GM23338 (cell line): ENCODE data around the gene TXLNB. TPM values are rescaled to one million over a fixed set of nuclear protein-coding genes. Genes with fewer than 3 reads are reported as not detected.
A peak's percentile ranks its signal among the peaks of the same experiment; 100 is the strongest.

Source experiments
- ATAC-seq: fragments of 200-7000 bp; cut with Tn5 transposase; 3 replicates; pipeline ENCODE4 v1.9.1; 2020
- DNase-seq: peaks from one replicate; pipeline ENCODE4 v3.0.0-alpha.2; 2015; ENCODE audit warnings: low spot score
- H2AFZ ChIP-seq: fragments of 200-600 bp; sonication (generic); 2 replicates; pipeline ENCODE4 v1.8.0; 2016; ENCODE audit warnings: antibody characterized with exemption, mild to moderate bottlenecking, moderate library complexity
- H3F3A ChIP-seq: fragments of 200-600 bp; sonication (generic); replicated peaks from 2 replicates; pipeline ENCODE4 v1.8.0; 2017; ENCODE audit warnings: antibody characterized with exemption, mixed run types, low read depth
- H3K27ac ChIP-seq: fragments of 200-600 bp; sonication (generic); 2 replicates; pipeline ENCODE4 v1.6.1; 2016; ENCODE audit warnings: low read depth
- H3K27me3 ChIP-seq: fragments of 200-600 bp; sonication (generic); 2 replicates; pipeline ENCODE4 v1.8.0; 2016; ENCODE audit warnings: mild to moderate bottlenecking, mixed run types, moderate library complexity; ENCODE audit not compliant: insufficient read depth
- H3K36me3 ChIP-seq: fragments of 200-600 bp; sonication (generic); 2 replicates; pipeline ENCODE4 v1.8.0; 2016; ENCODE audit warnings: mild to moderate bottlenecking; ENCODE audit not compliant: insufficient read depth
- H3K4me1 ChIP-seq: fragments of 200-600 bp; sonication (generic); 2 replicates; pipeline ENCODE4 v1.8.0; 2016; ENCODE audit warnings: mild to moderate bottlenecking, moderate library complexity; ENCODE audit not compliant: insufficient read depth
- H3K4me2 ChIP-seq: fragments of 200-600 bp; sonication (generic); 2 replicates; pipeline ENCODE4 v1.7.1; 2017; ENCODE audit warnings: mixed run types
- H3K4me3 ChIP-seq: fragments of 200-600 bp; sonication (generic); 2 replicates; pipeline ENCODE4 v1.6.1; 2016; ENCODE audit warnings: mixed run types
- H3K79me2 ChIP-seq: fragments of 200-600 bp; sonication (generic); replicated peaks from 2 replicates; pipeline ENCODE4 v1.8.0; 2017; ENCODE audit warnings: mild to moderate bottlenecking; ENCODE audit not compliant: insufficient read depth
- H3K9me2 ChIP-seq: fragments of 200-600 bp; sonication (generic); 2 replicates; pipeline ENCODE4 v1.8.0; 2017; ENCODE audit not compliant: insufficient read depth
- H4K20me1 ChIP-seq: fragments of 200-600 bp; sonication (generic); replicated peaks from 2 replicates; pipeline ENCODE4 v1.8.0; 2017; ENCODE audit warnings: mild to moderate bottlenecking; ENCODE audit not compliant: insufficient read depth
- H3K27ac Mint-ChIP-seq: 2 replicates; pipeline ENCODE4 v1.8.0; 2020; ENCODE audit warnings: inconsistent platforms, mild to moderate bottlenecking, moderate library complexity, mixed read lengths
- H3K27me3 Mint-ChIP-seq: 3 replicates; pipeline ENCODE4 v1.8.0; 2022; ENCODE audit warnings: low read depth, mild to moderate bottlenecking, moderate library complexity, mixed read lengths, inconsistent platforms; ENCODE audit not compliant: insufficient read depth, poor library complexity
- H3K36me3 Mint-ChIP-seq: 3 replicates; pipeline ENCODE4 v1.8.0; 2021; ENCODE audit warnings: low read depth, mild to moderate bottlenecking, inconsistent platforms, moderate library complexity, mixed read lengths
- H3K4me1 Mint-ChIP-seq: 3 replicates; pipeline ENCODE4 v1.8.0; 2020; ENCODE audit warnings: mild to moderate bottlenecking, inconsistent platforms, mixed read lengths
- H3K4me3 Mint-ChIP-seq: 3 replicates; pipeline ENCODE4 v1.8.0; 2021; ENCODE audit warnings: moderate library complexity, mild to moderate bottlenecking, inconsistent platforms, mixed read lengths
- H3K9me3 Mint-ChIP-seq: 3 replicates; pipeline ENCODE4 v1.8.0; 2020; ENCODE audit warnings: moderate library complexity, mild to moderate bottlenecking, inconsistent platforms, mixed read lengths
- CREB1 ChIP-seq: fragments of 250-450 bp; sonication (Bioruptor Pico); IDR thresholded peaks from 2 replicates; pipeline ENCODE4 v1.5.0; 2020; ENCODE audit warnings: low read depth, mild to moderate bottlenecking, moderate library complexity
- EZH2 ChIP-seq: fragments of 200-600 bp; sonication (generic); IDR thresholded peaks from one replicate; pipeline ENCODE4 v1.8.0; 2017; ENCODE audit warnings: antibody characterized with exemption, mild to moderate bottlenecking, low read depth; ENCODE audit not compliant: unreplicated experiment
- JUNB ChIP-seq: IDR thresholded peaks from one replicate; pipeline ENCODE4 v1.6.1; 2016; ENCODE audit warnings: antibody characterized with exemption; ENCODE audit not compliant: unreplicated experiment
- polyA plus RNA-seq: library from polyadenylated mRNA; unstranded; fragments of >200 nt; fragmentation: Nextera tagmentation; extraction: Ambion mirVana; gene quantifications from 2 replicates; pipeline ENCODE4 v1.2.1, GENCODE V29; 2016
- total RNA-seq: library from RNA; depleted of rRNA; stranded (reverse); fragments of >200 nt; shearing (Covaris generic); gene quantifications from 2 replicates; pipeline ENCODE4 v1.2.3, GENCODE V29; 2014
- TF ChIP-seq, protein P1 (sequence below): fragments of 250-450 bp; sonication (Bioruptor Pico); IDR thresholded peaks from 2 replicates; pipeline ENCODE4 v1.5.0; 2020; ENCODE audit warnings: mild to moderate bottlenecking, moderate library complexity

Gene TXLNB
- total and polyA plus RNA-seq, 2 experiments from 2014 or later = 0.11 to 0.28 TPM

DNA sequence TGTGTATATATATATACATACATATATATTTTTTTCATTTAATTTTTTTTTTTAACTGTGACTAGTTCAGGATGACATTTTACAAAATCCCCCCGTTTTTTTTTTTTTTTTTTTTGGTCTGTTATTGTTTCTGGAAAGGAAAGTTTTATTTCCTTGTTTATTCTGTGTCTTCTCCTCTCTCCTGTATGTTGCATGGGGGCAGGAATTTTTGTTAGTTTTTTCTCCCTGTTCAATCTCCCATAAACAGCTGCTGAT lies 32.4 kb upstream of the TXLNB start (continued):
- TF ChIP-seq, protein P1, sequence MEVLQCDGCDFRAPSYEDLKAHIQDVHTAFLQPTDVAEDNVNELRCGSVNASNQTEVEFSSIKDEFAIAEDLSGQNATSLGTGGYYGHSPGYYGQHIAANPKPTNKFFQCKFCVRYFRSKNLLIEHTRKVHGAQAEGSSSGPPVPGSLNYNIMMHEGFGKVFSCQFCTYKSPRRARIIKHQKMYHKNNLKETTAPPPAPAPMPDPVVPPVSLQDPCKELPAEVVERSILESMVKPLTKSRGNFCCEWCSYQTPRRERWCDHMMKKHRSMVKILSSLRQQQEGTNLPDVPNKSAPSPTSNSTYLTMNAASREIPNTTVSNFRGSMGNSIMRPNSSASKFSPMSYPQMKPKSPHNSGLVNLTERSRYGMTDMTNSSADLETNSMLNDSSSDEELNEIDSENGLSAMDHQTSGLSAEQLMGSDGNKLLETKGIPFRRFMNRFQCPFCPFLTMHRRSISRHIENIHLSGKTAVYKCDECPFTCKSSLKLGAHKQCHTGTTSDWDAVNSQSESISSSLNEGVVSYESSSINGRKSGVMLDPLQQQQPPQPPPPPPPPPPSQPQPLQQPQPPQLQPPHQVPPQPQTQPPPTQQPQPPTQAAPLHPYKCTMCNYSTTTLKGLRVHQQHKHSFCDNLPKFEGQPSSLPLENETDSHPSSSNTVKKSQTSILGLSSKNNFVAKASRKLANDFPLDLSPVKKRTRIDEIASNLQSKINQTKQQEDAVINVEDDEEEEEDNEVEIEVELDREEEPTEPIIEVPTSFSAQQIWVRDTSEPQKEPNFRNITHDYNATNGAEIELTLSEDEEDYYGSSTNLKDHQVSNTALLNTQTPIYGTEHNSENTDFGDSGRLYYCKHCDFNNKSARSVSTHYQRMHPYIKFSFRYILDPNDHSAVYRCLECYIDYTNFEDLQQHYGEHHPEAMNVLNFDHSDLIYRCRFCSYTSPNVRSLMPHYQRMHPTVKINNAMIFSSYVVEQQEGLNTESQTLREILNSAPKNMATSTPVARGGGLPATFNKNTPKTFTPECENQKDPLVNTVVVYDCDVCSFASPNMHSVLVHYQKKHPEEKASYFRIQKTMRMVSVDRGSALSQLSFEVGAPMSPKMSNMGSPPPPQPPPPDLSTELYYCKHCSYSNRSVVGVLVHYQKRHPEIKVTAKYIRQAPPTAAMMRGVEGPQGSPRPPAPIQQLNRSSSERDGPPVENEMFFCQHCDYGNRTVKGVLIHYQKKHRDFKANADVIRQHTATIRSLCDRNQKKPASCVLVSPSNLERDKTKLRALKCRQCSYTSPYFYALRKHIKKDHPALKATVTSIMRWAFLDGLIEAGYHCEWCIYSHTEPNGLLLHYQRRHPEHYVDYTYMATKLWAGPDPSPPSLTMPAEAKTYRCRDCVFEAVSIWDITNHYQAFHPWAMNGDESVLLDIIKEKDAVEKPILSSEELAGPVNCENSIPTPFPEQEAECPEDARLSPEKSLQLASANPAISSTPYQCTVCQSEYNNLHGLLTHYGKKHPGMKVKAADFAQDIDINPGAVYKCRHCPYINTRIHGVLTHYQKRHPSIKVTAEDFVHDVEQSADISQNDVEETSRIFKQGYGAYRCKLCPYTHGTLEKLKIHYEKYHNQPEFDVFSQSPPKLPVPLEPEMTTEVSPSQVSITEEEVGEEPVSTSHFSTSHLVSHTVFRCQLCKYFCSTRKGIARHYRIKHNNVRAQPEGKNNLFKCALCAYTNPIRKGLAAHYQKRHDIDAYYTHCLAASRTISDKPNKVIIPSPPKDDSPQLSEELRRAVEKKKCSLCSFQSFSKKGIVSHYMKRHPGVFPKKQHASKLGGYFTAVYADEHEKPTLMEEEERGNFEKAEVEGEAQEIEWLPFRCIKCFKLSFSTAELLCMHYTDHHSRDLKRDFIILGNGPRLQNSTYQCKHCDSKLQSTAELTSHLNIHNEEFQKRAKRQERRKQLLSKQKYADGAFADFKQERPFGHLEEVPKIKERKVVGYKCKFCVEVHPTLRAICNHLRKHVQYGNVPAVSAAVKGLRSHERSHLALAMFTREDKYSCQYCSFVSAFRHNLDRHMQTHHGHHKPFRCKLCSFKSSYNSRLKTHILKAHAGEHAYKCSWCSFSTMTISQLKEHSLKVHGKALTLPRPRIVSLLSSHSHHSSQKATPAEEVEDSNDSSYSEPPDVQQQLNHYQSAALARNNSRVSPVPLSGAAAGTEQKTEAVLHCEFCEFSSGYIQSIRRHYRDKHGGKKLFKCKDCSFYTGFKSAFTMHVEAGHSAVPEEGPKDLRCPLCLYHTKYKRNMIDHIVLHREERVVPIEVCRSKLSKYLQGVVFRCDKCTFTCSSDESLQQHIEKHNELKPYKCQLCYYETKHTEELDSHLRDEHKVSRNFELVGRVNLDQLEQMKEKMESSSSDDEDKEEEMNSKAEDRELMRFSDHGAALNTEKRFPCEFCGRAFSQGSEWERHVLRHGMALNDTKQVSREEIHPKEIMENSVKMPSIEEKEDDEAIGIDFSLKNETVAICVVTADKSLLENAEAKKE (CRISPR knock-in tag) = no peak
- TF ChIP-seq JUNB = no peak
- no peak for TF ChIP-seq CREB1 (CRISPR knock-in tag)

DNA sequence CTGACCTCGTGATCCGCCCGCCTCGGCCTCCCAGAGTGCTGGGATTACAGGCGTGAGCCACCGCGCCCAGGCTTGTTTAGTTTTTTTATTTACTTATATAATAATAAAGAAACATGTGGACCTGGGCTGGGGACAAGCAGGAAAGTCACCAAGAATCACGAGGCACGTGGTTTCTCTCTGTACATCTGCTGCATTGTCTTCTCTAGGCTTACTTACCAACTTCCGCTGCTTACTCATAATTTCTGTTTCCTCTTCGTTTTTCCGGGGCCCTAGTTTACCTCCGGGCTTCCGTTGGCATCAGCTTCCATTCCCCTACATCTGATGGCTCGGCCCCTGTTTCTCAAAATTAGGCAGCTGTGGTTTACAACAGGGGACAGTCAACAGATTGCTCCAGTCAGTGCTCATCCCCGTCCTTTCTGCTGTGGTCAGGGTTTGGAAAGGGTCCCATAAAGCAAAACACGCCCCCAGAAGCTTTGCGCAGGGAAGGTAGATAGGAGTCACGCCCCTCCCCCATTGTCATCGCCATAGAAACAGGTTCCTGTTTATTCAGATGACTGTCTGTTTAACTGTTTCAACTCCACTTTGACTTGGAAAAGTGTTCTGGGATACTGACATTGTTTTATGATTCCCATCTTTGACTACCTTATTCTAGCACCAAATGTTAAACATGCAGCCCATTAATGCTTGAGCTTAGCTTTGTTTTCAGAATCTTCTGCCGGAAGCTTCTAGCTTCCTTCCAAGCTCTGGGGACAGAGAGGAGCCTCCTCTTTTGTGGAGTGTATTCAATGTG lies 31.9 kb upstream of the TXLNB start:
- no peaks in the 10 kb centered on the region for H3K27me3 ChIP-seq
- H3F3A ChIP-seq = no peaks in the 10 kb centered on the region
- no peaks in the 10 kb centered on the region for H3K4me1 ChIP-seq
- peak overlapping the region; percentile 97; the same call in 1 of the 2 replicates for H2AFZ ChIP-seq
- H3K4me2 ChIP-seq = peak overlapping the region; percentile 63; the same call in 1 of the 2 replicates
- Mint-ChIP-seq H3K36me3 (peaks cover 7% of the 10 kb centered on the region; the same call in 2 of the 3 replicates), H3K4me1 (peaks cover 13% of the 10 kb centered on the region), H3K9me3 (no peaks in the 10 kb centered on the region), H3K4me3 (no peak overlapping the region), H3K27ac (peak overlapping the region; percentile 85), H3K27me3 (peaks cover 4% of the 10 kb centered on the region)
- H3K79me2 ChIP-seq = no peaks in the 10 kb centered on the region
- DNase-seq = peak; percentile 86
- peaks cover 3% of the 10 kb centered on the region; the same call in 1 of the 2 replicates for H3K9me2 ChIP-seq
- H3K36me3 ChIP-seq = no peaks in the 10 kb centered on the region
- ATAC-seq = peak; percentile 36; the same call in 2 of the 3 replicates
- no peaks in the 10 kb centered on the region for H4K20me1 ChIP-seq
- no peak overlapping the region for H3K4me3 ChIP-seq
- no peak overlapping the region for H3K27ac ChIP-seq
- TF ChIP-seq EZH2 = no peak
- peak; percentile 43; the same call in 1 of the 2 replicates for TF ChIP-seq CREB1 (CRISPR knock-in tag)
